Breast epithelium (tissue), 4 donors: ENCODE results near the gene HLA-DQA2. TPM values are rescaled to one million over a fixed set of nuclear protein-coding genes. Genes with fewer than 3 reads are reported as not detected.
"Not testable (repeated sequence)": the region's sequence is repeated elsewhere in the genome, so short reads cannot be mapped to it uniquely, and the experiment has no call there.

Source experiments
- DNase-seq, 2 donors: peaks; one replicate each; pipeline ENCODE4 v3.0.0-alpha.2; 2019; ENCODE audit warnings: low spot score in 2 of 2
- H3K27ac ChIP-seq, 2 donors: fragments of 200-600 bp; sonication (generic) in 1 of 2; one replicate each; pipeline ENCODE4 v1.5.1; 2016 to 2019; ENCODE audit warnings: mild to moderate bottlenecking in 1 of 2
- H3K27me3 ChIP-seq, 2 donors: fragments of 200-600 bp; sonication (generic) in 1 of 2; one replicate each; pipeline versions ENCODE4 v1.5.1 to v1.6.0; 2017 to 2019; ENCODE audit warnings: control low read depth in 1 of 2, mild to moderate bottlenecking in 1 of 2
- H3K36me3 ChIP-seq: fragments of 200-600 bp; one replicate; pipeline ENCODE4 v1.5.1; 2019
- H3K4me1 ChIP-seq, 2 donors: fragments of 200-600 bp; sonication (generic); one replicate each; pipeline ENCODE4 v1.5.1; 2016 to 2019; ENCODE audit warnings: control low read depth in 1 of 2
- H3K4me3 ChIP-seq, 3 donors: fragments of 200-600 bp; sonication (generic); 1 replicate in 2 of 3; 2 replicates in 1 of 3; pipeline ENCODE4 v1.5.1; 2016 to 2019; ENCODE audit warnings: mild to moderate bottlenecking in 3 of 3, moderate library complexity in 2 of 3
- H3K9me3 ChIP-seq, 2 donors: fragments of 200-600 bp; sonication (generic) in 1 of 2; one replicate each; pipeline ENCODE4 v1.5.1; 2016 to 2019; ENCODE audit warnings: control low read depth in 1 of 2
- POLR2A ChIP-seq: fragments of 450-650 bp; IDR thresholded peaks from one replicate; pipeline ENCODE4 v1.6.1; 2016; ENCODE audit warnings: antibody characterized with exemption, mild to moderate bottlenecking, moderate library complexity
- POLR2AphosphoS5 ChIP-seq, 3 donors: sonication (generic); formaldehyde crosslinking; IDR thresholded peaks; one replicate each; pipeline ENCODE4 v1.6.1; 2017; ENCODE audit warnings: antibody characterized with exemption in 3 of 3
- intact Hi-C: fragments of 100-400 bp; cut with DNase I; formaldehyde crosslinking; loops from one replicate; pipeline ENCODE4 v1.15.1; 2023; ENCODE audit warnings: low total_unique reads
- total RNA-seq, 3 donors: library from RNA; depleted of rRNA; stranded (reverse); fragments of >200 nt; gene quantifications; one replicate each; pipeline ENCODE4 v1.1.0, GENCODE V29; 2016
- TF ChIP-seq, protein P1 (sequence below), 3 donors: fragments of 450-650 bp; IDR thresholded peaks; one replicate each; pipeline ENCODE4 v1.5.1; 2016 to 2017; ENCODE audit warnings: antibody characterized with exemption in 3 of 3, mild to moderate bottlenecking in 3 of 3, moderate library complexity in 3 of 3

Gene HLA-DQA2
- total RNA-seq, 3 donors from 2014 or later, result 0.48 to 2.0 (median 2.0) TPM

DNA sequence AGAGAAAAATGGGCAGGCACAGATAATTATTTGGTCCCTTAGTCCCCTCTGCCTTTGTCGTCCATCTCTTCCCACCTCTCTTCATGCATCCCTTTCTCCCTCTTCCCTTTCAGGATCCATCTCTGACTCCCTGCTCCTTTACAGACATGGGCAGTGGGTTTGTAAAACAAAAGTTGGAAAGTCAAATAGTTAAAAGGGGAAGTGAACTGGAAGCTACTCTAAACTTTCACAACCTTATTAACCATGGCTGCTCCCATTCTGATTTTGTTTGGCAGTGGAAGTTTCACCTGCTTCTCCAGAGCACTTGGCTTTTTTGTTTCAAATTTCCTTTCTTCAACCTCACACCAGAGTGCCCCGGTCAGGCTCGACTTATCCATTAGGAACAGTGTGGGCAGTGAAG lies 1.2 kb downstream of the HLA-DQA2 start:
- no peak overlapping the region for H3K4me3 ChIP-seq
- H3K4me1 ChIP-seq, result no peaks in the 10 kb centered on the region
- intact Hi-C loops, result no loop called here
- no peaks in the 10 kb centered on the region for H3K27me3 ChIP-seq
- H3K9me3 ChIP-seq, result no peaks in the 10 kb centered on the region
- no peak for DNase-seq
- H3K27ac ChIP-seq, result no peak overlapping the region
- H3K36me3 ChIP-seq, result no peaks in the 10 kb centered on the region
- TF ChIP-seq POLR2A (no peak), POLR2AphosphoS5 (IDR thresholded peaks at IDR 0.05) (no peak)
- TF ChIP-seq, protein P1, sequence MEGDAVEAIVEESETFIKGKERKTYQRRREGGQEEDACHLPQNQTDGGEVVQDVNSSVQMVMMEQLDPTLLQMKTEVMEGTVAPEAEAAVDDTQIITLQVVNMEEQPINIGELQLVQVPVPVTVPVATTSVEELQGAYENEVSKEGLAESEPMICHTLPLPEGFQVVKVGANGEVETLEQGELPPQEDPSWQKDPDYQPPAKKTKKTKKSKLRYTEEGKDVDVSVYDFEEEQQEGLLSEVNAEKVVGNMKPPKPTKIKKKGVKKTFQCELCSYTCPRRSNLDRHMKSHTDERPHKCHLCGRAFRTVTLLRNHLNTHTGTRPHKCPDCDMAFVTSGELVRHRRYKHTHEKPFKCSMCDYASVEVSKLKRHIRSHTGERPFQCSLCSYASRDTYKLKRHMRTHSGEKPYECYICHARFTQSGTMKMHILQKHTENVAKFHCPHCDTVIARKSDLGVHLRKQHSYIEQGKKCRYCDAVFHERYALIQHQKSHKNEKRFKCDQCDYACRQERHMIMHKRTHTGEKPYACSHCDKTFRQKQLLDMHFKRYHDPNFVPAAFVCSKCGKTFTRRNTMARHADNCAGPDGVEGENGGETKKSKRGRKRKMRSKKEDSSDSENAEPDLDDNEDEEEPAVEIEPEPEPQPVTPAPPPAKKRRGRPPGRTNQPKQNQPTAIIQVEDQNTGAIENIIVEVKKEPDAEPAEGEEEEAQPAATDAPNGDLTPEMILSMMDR (IDR thresholded peaks at IDR 0.05), result no peak

DNA sequence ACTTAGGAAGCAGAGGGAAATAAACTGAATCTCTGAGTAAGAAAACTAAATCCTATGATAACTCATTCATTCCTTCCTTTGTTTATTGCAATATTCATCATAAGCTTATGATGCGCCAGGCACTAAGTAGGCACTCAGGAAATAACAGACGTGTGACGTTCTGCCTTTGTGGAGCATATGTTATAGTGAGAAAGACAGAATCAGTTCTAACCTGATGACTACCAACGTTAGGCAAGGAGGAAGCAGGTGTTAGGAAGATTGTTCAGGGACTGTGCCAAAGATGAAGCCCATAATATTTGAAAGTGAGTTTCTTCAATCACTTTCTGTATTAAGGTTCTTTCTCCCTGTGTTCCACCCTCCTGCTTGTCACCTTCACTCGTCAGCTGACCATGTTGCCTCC lies 3.6 kb downstream of the HLA-DQA2 start:
- intact Hi-C loops, result no loop called here
- DNase-seq, result no peak
- no peaks in the 10 kb centered on the region for H3K4me1 ChIP-seq
- H3K27me3 ChIP-seq, result peaks cover 0 to 3% of the 10 kb centered on the region in 2 donors
- H3K4me3 ChIP-seq, result no peak overlapping the region
- no peaks in the 10 kb centered on the region for H3K9me3 ChIP-seq
- H3K27ac ChIP-seq, result no peak overlapping the region
- TF ChIP-seq, protein P1 (IDR thresholded peaks at IDR 0.05), result no peak
- no peak for TF ChIP-seq POLR2A
- TF ChIP-seq POLR2AphosphoS5 (IDR thresholded peaks at IDR 0.05), result no peak
- H3K36me3 ChIP-seq, result no peaks in the 10 kb centered on the region

DNA sequence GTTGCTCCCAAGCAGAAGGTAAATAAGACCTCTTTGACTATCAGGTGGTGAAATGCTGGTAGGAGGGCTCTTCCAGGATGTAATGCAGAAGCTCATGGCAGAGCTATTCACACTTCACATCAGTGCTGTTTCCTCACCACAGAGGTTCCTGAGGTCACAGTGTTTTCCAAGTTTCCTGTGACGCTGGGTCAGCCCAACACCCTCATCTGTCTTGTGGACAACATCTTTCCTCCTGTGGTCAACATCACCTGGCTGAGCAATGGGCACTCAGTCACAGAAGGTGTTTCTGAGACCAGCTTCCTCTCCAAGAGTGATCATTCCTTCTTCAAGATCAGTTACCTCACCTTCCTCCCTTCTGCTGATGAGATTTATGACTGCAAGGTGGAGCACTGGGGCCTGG lies 4.5 kb downstream of the HLA-DQA2 start:
- H3K4me1 ChIP-seq, H3K4me3 ChIP-seq, H3K27me3 ChIP-seq, H3K27ac ChIP-seq, intact Hi-C loops, H3K36me3 ChIP-seq, H3K9me3 ChIP-seq, DNase-seq: not testable (repeated sequence)

DNA sequence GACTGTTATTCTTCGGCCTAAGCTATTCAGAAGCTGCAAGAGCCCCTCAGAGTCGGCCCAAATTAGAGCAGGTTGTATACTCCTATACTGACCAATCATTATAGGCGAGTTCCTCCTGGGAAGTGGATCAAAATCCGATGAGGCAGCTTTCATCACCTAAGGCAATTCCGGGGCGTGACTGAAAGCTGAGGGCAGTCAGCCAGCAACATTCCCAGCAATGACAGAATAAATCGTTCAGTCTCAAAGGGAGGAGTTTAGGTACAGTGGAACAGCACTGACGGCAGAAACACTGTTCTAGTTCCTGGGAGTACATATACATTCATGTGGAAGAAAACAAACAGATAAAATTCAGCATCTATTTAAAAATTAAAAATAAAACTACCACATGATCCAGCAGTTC lies 11.4 kb downstream of the HLA-DQA2 start:
- no peaks in the 10 kb centered on the region for H3K36me3 ChIP-seq

DNA sequence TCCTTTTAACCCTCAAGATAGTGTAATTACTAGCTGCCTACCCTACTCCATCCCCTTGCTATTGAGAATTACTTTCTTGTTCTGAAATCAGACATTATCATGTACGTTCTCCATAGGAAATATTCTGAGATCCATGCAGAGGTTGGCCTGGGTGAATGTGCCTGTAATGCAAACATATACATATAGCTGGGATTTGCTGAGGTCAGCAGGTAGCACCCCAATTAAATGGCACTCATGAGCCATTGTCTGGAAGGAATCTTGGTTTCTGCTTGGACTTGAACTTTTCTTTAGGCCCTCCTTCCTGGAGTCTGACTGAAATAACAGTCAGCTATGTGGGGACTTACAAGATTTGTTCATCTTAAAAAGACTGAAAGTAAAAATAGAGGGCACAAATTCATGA lies 18.5 kb downstream of the HLA-DQA2 start:
- H3K4me1 ChIP-seq, result no peaks in the 10 kb centered on the region
- no peaks in the 10 kb centered on the region for H3K36me3 ChIP-seq
- no peak overlapping the region for H3K4me3 ChIP-seq
- DNase-seq, result no peak
- intact Hi-C loops, result no loop called here
- H3K9me3 ChIP-seq, result no peaks in the 10 kb centered on the region
- H3K27ac ChIP-seq, result no peak overlapping the region
- TF ChIP-seq, protein P1 (IDR thresholded peaks at IDR 0.05), result no peak
- no peak for TF ChIP-seq POLR2AphosphoS5 (IDR thresholded peaks at IDR 0.05)
- no peak for TF ChIP-seq POLR2A
- peaks cover 0 to 14% of the 10 kb centered on the region in 2 donors for H3K27me3 ChIP-seq

More for the DNA sequence above, 11.4 kb downstream of the HLA-DQA2 start:
- intact Hi-C loops, result no loop called here
- no peak overlapping the region for H3K4me3 ChIP-seq
- no peak for DNase-seq
- no peaks in the 10 kb centered on the region for H3K4me1 ChIP-seq
- peaks cover 0 to 3% of the 10 kb centered on the region in 2 donors for H3K27me3 ChIP-seq
- no peak for TF ChIP-seq POLR2A
- no peak for TF ChIP-seq POLR2AphosphoS5 (IDR thresholded peaks at IDR 0.05)
- TF ChIP-seq, protein P1 (IDR thresholded peaks at IDR 0.05), result no peak
- no peaks in the 10 kb centered on the region for H3K9me3 ChIP-seq
- no peak overlapping the region for H3K27ac ChIP-seq

DNA sequence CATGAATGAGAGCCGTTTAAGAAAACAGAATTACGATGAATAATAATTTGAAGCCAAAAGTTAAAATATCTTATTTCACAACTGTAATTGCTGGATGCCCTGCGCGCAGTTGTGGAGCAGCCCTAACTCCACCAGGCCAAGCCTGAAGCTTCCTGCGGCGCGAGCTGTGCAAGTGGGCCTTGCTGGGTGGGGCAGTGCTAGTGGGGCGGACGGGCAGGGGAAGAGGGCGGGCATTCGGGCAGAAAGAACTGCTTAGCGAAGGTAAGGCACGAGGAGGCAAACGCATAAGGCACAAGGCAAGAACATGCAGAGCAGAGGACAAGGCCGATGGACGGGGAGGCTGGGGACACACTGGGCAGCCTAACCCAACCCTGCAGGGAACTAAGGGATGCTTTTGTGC lies 19.9 kb downstream of the HLA-DQA2 start:
- Histone ChIP-seq H3K9me3 (no peaks in the 10 kb centered on the region), H3K4me1 (no peaks in the 10 kb centered on the region), H3K27me3 (peaks cover 0 to 14% of the 10 kb centered on the region in 2 donors), H3K27ac (no peak overlapping the region), H3K4me3 (no peak overlapping the region), H3K36me3 (no peaks in the 10 kb centered on the region)
- DNase-seq, result no peak
- intact Hi-C loops, result no loop called here
- TF ChIP-seq POLR2A, result no peak
- no peak for TF ChIP-seq POLR2AphosphoS5 (IDR thresholded peaks at IDR 0.05)
- TF ChIP-seq, protein P1 (IDR thresholded peaks at IDR 0.05), result no peak
